CD14-positive monocyte (primary cell): ENCODE measurements around the gene TACC3. TPM values are rescaled to one million over a fixed set of nuclear protein-coding genes. Genes with fewer than 3 reads are reported as not detected.

Source experiments
- DNase-seq, 3 donors: peaks; one replicate each; pipeline ENCODE4 v3.0.0-alpha.2; 2011 to 2022
- H2AFZ ChIP-seq: 2 replicates; pipeline ENCODE4 v1.6.0; 2012; ENCODE audit warnings: mild to moderate bottlenecking, low read depth, low read length, inconsistent platforms; ENCODE audit not compliant: insufficient read depth, poor library complexity, severe bottlenecking
- H3K27ac ChIP-seq, 2 donors: 1 replicate in 1 of 2; 2 replicates in 1 of 2; pipeline ENCODE4 v1.5.1; 2012 to 2013; ENCODE audit warnings: low read length in 2 of 2, control low read depth in 1 of 2, inconsistent platforms in 1 of 2, low read depth in 1 of 2, mild to moderate bottlenecking in 1 of 2
- H3K27me3 ChIP-seq, 2 donors: one replicate each; pipeline versions ENCODE4 v1.6.0 to v1.6.1; 2011 to 2013; ENCODE audit warnings: low read length in 2 of 2; ENCODE audit not compliant: control insufficient read depth in 2 of 2, insufficient read depth in 2 of 2
- H3K36me3 ChIP-seq, 2 donors: replicated peaks in 1 of 2; 1 replicate in 1 of 2; 2 replicates in 1 of 2; pipeline versions ENCODE4 v1.5.1 to v1.6.1; 2012 to 2013; ENCODE audit warnings: low read length in 2 of 2, control low read depth in 1 of 2, inconsistent platforms in 1 of 2, mild to moderate bottlenecking in 1 of 2; ENCODE audit not compliant: insufficient read depth in 2 of 2, control insufficient read depth in 1 of 2
- H3K4me1 ChIP-seq, 2 donors: 1 replicate in 1 of 2; 2 replicates in 1 of 2; pipeline versions ENCODE4 v1.5.1 to v1.6.1; 2012 to 2013; ENCODE audit warnings: low read length in 2 of 2, control low read depth in 1 of 2, inconsistent platforms in 1 of 2, mild to moderate bottlenecking in 1 of 2, moderate library complexity in 1 of 2; ENCODE audit not compliant: insufficient read depth in 2 of 2, control insufficient read depth in 1 of 2
- H3K4me2 ChIP-seq: replicated peaks from 2 replicates; pipeline ENCODE3; 2012; ENCODE audit warnings: low read length, moderate library complexity, mild to moderate bottlenecking; ENCODE audit not compliant: poor library complexity, severe bottlenecking; ENCODE audit errors: extremely low read depth
- H3K4me3 ChIP-seq, 3 experiments: fragments of 200-600 bp in 1 of 3; sonication (generic) in 1 of 3; replicated peaks in 1 of 3; 1 replicate in 2 of 3; 2 replicates in 1 of 3; pipeline ENCODE4 v1.5.1; 2011 to 2013; ENCODE audit warnings: low read length in 3 of 3, mild to moderate bottlenecking in 3 of 3, control low read depth in 2 of 3, low read depth in 2 of 3, inconsistent platforms in 1 of 3, moderate library complexity in 1 of 3
- H3K79me2 ChIP-seq: 2 replicates; pipeline ENCODE4 v1.6.0; 2012; ENCODE audit warnings: mild to moderate bottlenecking, control low read depth, inconsistent platforms, low read length, moderate library complexity; ENCODE audit not compliant: insufficient read depth
- H3K9ac ChIP-seq: 2 replicates; pipeline ENCODE4 v1.6.0; 2017; ENCODE audit warnings: low read length, mild to moderate bottlenecking; ENCODE audit not compliant: insufficient read depth, poor library complexity, severe bottlenecking
- H3K9me3 ChIP-seq, 2 donors: replicated peaks in 1 of 2; 1 replicate in 1 of 2; 2 replicates in 1 of 2; pipeline versions ENCODE4 v1.5.1 to v1.6.1; 2012 to 2013; ENCODE audit warnings: low read length in 2 of 2, control low read depth in 1 of 2; ENCODE audit not compliant: control insufficient read depth in 1 of 2, insufficient read depth in 1 of 2
- H4K20me1 ChIP-seq: 2 replicates; pipeline ENCODE4 v1.6.0; 2012; ENCODE audit warnings: mild to moderate bottlenecking, low read length, control low read depth, moderate library complexity; ENCODE audit not compliant: insufficient read depth
- H3K27ac Mint-ChIP-seq, 7 donors: one replicate each; pipeline ENCODE4 v1.8.0; 2020; ENCODE audit warnings: mild to moderate bottlenecking in 7 of 7, mixed read lengths in 7 of 7, moderate library complexity in 6 of 7, inconsistent platforms in 2 of 7
- H3K27me3 Mint-ChIP-seq, 3 donors: one replicate each; pipeline ENCODE4 v1.8.0; 2021 to 2022; ENCODE audit warnings: low read depth in 3 of 3, mild to moderate bottlenecking in 3 of 3, mixed read lengths in 3 of 3, moderate library complexity in 3 of 3, inconsistent platforms in 1 of 3
- H3K36me3 Mint-ChIP-seq, 2 donors: one replicate each; pipeline ENCODE4 v1.8.0; 2020; ENCODE audit warnings: mixed read lengths in 2 of 2, inconsistent platforms in 1 of 2, mild to moderate bottlenecking in 1 of 2
- H3K4me1 Mint-ChIP-seq: one replicate; pipeline ENCODE4 v1.8.0; 2020; ENCODE audit warnings: mild to moderate bottlenecking, mixed read lengths
- H3K4me3 Mint-ChIP-seq, 2 donors: one replicate each; pipeline ENCODE4 v1.8.0; 2020; ENCODE audit warnings: mild to moderate bottlenecking in 2 of 2, mixed read lengths in 2 of 2, moderate library complexity in 1 of 2
- H3K9me3 Mint-ChIP-seq, 7 donors: one replicate each; pipeline ENCODE4 v1.8.0; 2020 to 2022; ENCODE audit warnings: mixed read lengths in 7 of 7, mild to moderate bottlenecking in 6 of 7, moderate library complexity in 6 of 7, inconsistent platforms in 2 of 7
- WGBS: methylation state at CpG from one replicate; pipeline ENCODE4 v1.1.5; 2013; ENCODE audit warnings: missing lambda C conversion rate; ENCODE audit not compliant: insufficient coverage; 5-methylcytosine and 5-hydroxymethylcytosine counted together
- intact Hi-C, 2 donors: fragments of 100-400 bp; cut with micrococcal nuclease; formaldehyde crosslinking; loops; one replicate each; pipeline versions ENCODE4 v1.15.0 to v1.15.1; 2023
- polyA plus RNA-seq, 3 donors: library from polyadenylated mRNA; depleted of rRNA in 1 of 3; unstranded in 2 of 3; stranded (reverse) in 1 of 3; fragments of 300-500 nt in 2 of 3; fragments of >200 nt in 1 of 3; fragmentation: Illumina TruSeq in 2 of 3; gene quantifications; 1 replicate in 2 of 3; 2 replicates in 1 of 3; pipeline ENCODE4 v1.2.3, GENCODE V29; 2012 to 2021
- TF ChIP-seq, protein P1 (sequence below): fragments of 200-600 bp; IDR thresholded peaks from one replicate; pipeline ENCODE4 v1.8.0; 2022; ENCODE audit warnings: antibody characterized with exemption, mild to moderate bottlenecking

The TACC3 gene
- polyA plus RNA-seq, 3 donors, result 43.7 to 84.2 (median 56.6) TPM

DNA sequence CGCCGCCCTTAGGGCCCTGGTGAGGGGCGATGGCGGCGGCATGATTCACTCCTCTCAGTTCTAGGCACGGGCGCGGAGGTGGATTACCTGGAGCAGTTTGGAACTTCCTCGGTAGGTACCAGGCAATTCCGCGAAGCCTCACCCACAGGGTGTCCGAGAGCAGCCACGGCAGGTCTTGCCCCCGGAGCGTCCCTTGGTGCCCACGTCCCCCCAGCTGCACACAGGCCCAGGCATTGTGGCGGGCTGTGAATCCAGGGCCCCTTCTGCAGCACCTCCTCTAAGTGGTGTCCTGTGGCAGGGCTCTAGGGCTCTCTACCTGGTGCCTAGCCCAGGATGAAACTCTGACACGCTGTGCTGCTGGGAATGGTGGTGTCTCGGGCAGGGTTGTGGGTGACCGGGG is 13.9 kb downstream of the TACC3 start:
- no peak overlapping the region for H3K4me2 ChIP-seq
- no peak for DNase-seq
- Mint-ChIP-seq H3K27me3 (peaks cover 0 to 2% (median 0%) of the 10 kb centered on the region in 3 donors), H3K36me3 (peaks cover 82 to 98% of the 10 kb centered on the region in 2 donors), H3K4me1 (no peaks in the 10 kb centered on the region), H3K4me3 (no peak overlapping the region), H3K9me3 (peaks cover 20 to 51% (median 30%) of the 10 kb centered on the region in 7 donors), H3K27ac (no peak overlapping the region)
- H3K9me3 ChIP-seq, result peaks cover 20 to 32% of the 10 kb centered on the region in 2 donors
- TF ChIP-seq, protein P1, sequence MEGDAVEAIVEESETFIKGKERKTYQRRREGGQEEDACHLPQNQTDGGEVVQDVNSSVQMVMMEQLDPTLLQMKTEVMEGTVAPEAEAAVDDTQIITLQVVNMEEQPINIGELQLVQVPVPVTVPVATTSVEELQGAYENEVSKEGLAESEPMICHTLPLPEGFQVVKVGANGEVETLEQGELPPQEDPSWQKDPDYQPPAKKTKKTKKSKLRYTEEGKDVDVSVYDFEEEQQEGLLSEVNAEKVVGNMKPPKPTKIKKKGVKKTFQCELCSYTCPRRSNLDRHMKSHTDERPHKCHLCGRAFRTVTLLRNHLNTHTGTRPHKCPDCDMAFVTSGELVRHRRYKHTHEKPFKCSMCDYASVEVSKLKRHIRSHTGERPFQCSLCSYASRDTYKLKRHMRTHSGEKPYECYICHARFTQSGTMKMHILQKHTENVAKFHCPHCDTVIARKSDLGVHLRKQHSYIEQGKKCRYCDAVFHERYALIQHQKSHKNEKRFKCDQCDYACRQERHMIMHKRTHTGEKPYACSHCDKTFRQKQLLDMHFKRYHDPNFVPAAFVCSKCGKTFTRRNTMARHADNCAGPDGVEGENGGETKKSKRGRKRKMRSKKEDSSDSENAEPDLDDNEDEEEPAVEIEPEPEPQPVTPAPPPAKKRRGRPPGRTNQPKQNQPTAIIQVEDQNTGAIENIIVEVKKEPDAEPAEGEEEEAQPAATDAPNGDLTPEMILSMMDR, result no peak
- no peak overlapping the region for H3K4me3 ChIP-seq
- H3K9ac ChIP-seq, result no peak overlapping the region
- no peak overlapping the region for H3K27ac ChIP-seq
- peaks cover 97 to 99% of the 10 kb centered on the region in 2 donors for H3K36me3 ChIP-seq
- no peaks in the 10 kb centered on the region for H3K4me1 ChIP-seq
- WGBS, result 96% methylated on average over 17 of the region's 20 CpGs
- intact Hi-C loops, result no loop called here
- H2AFZ ChIP-seq, result no peak overlapping the region
- no peaks in the 10 kb centered on the region for H3K27me3 ChIP-seq
- peaks cover 71% of the 10 kb centered on the region for H3K79me2 ChIP-seq
- H4K20me1 ChIP-seq, result peaks cover 65% of the 10 kb centered on the region

DNA sequence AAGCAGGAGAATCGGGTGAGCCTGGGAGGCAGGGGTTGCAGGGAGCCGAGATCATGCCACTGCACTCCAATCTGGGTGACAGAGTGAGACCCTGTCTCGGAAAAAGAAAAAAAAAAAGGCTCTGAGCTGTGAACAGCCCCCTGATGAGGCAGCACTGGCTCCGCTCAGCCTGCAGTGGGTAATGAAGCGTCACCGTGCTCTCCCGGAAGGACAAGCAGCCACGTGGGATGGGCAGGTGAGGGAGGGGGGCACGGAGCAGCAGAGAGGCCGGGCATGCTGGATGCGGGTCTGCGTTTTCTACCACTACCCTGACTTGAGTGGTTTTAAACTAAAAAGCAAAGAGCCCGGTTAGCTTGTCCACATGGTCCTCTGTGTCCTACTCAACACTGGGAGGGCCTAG is 15.5 kb downstream of the TACC3 start:
- Histone ChIP-seq H3K27ac (no peak overlapping the region), H3K79me2 (peaks cover 62% of the 10 kb centered on the region), H3K4me1 (no peaks in the 10 kb centered on the region), H2AFZ (no peak overlapping the region), H3K27me3 (no peaks in the 10 kb centered on the region), H3K4me3 (no peak overlapping the region), H3K9ac (no peak overlapping the region), H3K36me3 (peaks cover 97 to 100% of the 10 kb centered on the region in 2 donors), H4K20me1 (peaks cover 62% of the 10 kb centered on the region), H3K9me3 (peaks cover 20 to 32% of the 10 kb centered on the region in 2 donors), H3K4me2 (no peak overlapping the region)
- peaks cover 0 to 2% (median 0%) of the 10 kb centered on the region in 3 donors for H3K27me3 Mint-ChIP-seq
- 100% methylated on average over 6 of the region's 13 CpGs for WGBS
- H3K4me1 Mint-ChIP-seq, result peaks cover 4% of the 10 kb centered on the region
- peaks cover 80 to 99% of the 10 kb centered on the region in 2 donors for H3K36me3 Mint-ChIP-seq
- TF ChIP-seq, protein P1, result no peak
- no peak overlapping the region for H3K4me3 Mint-ChIP-seq
- peak overlapping the region in 2 of 7 donors; percentile 48 to 62 for H3K27ac Mint-ChIP-seq
- DNase-seq, result no peak
- intact Hi-C loops, result no loop called here
- H3K9me3 Mint-ChIP-seq, result peaks cover 20 to 51% (median 30%) of the 10 kb centered on the region in 7 donors
